Kidney epithelial cell (primary cell): ENCODE results near the gene GRID2. TPM values are rescaled to one million over a fixed set of nuclear protein-coding genes. Genes with fewer than 3 reads are reported as not detected.

Experiments
- DNase-seq: peaks from one replicate; pipeline ENCODE4 v3.0.0-alpha.2; 2010; ENCODE audit warnings: low read depth
- H3K27me3 ChIP-seq: 2 replicates; pipeline ENCODE4 v1.6.0; 2011; ENCODE audit warnings: low read length; ENCODE audit not compliant: control insufficient read depth, insufficient read depth
- H3K36me3 ChIP-seq: 2 replicates; pipeline ENCODE4 v1.5.1; 2011; ENCODE audit warnings: low read length; ENCODE audit not compliant: control insufficient read depth, insufficient read depth
- H3K4me3 ChIP-seq: 2 replicates; pipeline ENCODE4 v1.5.1; 2011; ENCODE audit warnings: low read depth, mild to moderate bottlenecking, control low read depth, low read length
- CTCF ChIP-seq: IDR thresholded peaks from 2 replicates; pipeline ENCODE4 v1.5.1; 2011; ENCODE audit warnings: mild to moderate bottlenecking, moderate library complexity, low read length, control low read depth, inconsistent platforms; ENCODE audit not compliant: insufficient read depth, poor library complexity, severe bottlenecking
- total RNA-seq: library from RNA; depleted of rRNA; stranded (reverse); fragments of >200 nt; gene quantifications from 2 replicates; pipeline ENCODE4 v1.2.3, GENCODE V29; 2015

The GRID2 gene
- total RNA-seq, 1 donor from 2014 or later = not detected

GRCh38 chr4:93187466-93187865, 883.7 kb downstream of the GRID2 start:
- no peak for TF ChIP-seq CTCF
- no peak for DNase-seq
- Histone ChIP-seq H3K4me3 (no peak overlapping the region), H3K36me3 (no peaks in the 10 kb centered on the region), H3K27me3 (no peaks in the 10 kb centered on the region)

- Histone ChIP-seq H3K4me3 (no peak overlapping the region), H3K36me3 (no peaks in the 10 kb centered on the region), H3K27me3 (no peaks in the 10 kb centered on the region)
- no peak for TF ChIP-seq CTCF
- DNase-seq = no peak
Observed at GRCh38 chr4:93187892-93188291, 884.1 kb downstream of the GRID2 start.

GRCh38 chr4:93199492-93199891, 895.7 kb downstream of the GRID2 start:
- H3K4me3 ChIP-seq = no peak overlapping the region
- peak; percentile 51 for TF ChIP-seq CTCF
- no peaks in the 10 kb centered on the region for H3K27me3 ChIP-seq
- H3K36me3 ChIP-seq = no peaks in the 10 kb centered on the region
- peak; percentile 4 for DNase-seq

- Histone ChIP-seq H3K27me3 (no peaks in the 10 kb centered on the region), H3K4me3 (no peak overlapping the region), H3K36me3 (no peaks in the 10 kb centered on the region)
- no peak for DNase-seq
- no peak for TF ChIP-seq CTCF
Observed at GRCh38 chr4:93201471-93202096, 897.8 kb downstream of the GRID2 start.

GRCh38 chr4:93203708-93204107, 899.9 kb downstream of the GRID2 start:
- Histone ChIP-seq H3K27me3 (no peaks in the 10 kb centered on the region), H3K36me3 (no peaks in the 10 kb centered on the region), H3K4me3 (no peak overlapping the region)
- TF ChIP-seq CTCF = no peak
- DNase-seq = no peak

GRCh38 chr4:93212250-93212649, 908.5 kb downstream of the GRID2 start:
- H3K36me3 ChIP-seq = no peaks in the 10 kb centered on the region
- H3K4me3 ChIP-seq = no peak overlapping the region
- no peaks in the 10 kb centered on the region for H3K27me3 ChIP-seq
- no peak for TF ChIP-seq CTCF
- DNase-seq = no peak
